ENCODE data around the gene LEF1. TPM values are rescaled to one million over a fixed set of nuclear protein-coding genes. Genes with fewer than 3 reads are reported as not detected.

Gene LEF1
- total RNA-seq, 1 donor from 2014 or later = 16.6 TPM

DNA sequence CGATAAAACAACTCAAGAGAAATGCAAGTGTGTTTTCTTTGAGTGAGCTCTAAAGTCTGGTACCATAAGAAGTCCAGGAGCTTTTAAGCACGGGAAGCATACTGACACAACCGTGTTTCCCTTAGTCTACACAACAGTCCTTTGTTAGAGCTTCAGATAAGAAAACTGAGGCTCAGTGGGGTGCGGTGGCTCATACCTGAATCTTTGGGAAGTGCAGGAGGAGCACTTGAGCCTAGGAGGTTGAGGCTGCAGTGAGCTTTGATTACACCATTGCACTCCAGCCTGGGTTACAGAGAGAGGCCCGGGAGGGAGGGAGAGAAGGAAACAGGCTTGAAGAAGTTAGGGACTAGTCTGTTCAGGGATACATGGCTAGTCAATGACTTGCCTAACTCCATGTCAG is 21.9 kb downstream of the LEF1 start:
- Histone ChIP-seq H3K4me3 (ENCODE audit: insufficient read depth, low read depth, low read length) (no peak overlapping the region), H3K27me3 (ENCODE audit: insufficient read depth, low read length) (no peaks in the 10 kb centered on the region), H3K4me2 (ENCODE audit: low read length) (no peak overlapping the region), H4K20me1 (ENCODE audit: insufficient read depth, low read length) (no peaks in the 10 kb centered on the region), H3K27ac (ENCODE audit: low read depth, low read length) (no peak overlapping the region), H3K9ac (ENCODE audit: low read length) (no peak overlapping the region), H3K9me3 (ENCODE audit: insufficient read depth, low read depth, low read length) (no peaks in the 10 kb centered on the region), H2AFZ (ENCODE audit: low read depth, low read length) (no peak overlapping the region), H3K36me3 (ENCODE audit: insufficient read depth, low read length) (no peaks in the 10 kb centered on the region), H3K4me1 (ENCODE audit: insufficient read depth, low read length) (no peaks in the 10 kb centered on the region), H3K79me2 (ENCODE audit: insufficient read depth, low read length) (no peaks in the 10 kb centered on the region)
- DNase-seq (ENCODE audit: low read depth) (no peak), FAIRE-seq (no peak)
- H3K4me1 Mint-ChIP-seq (ENCODE audit: low read depth, unreplicated experiment) = peaks cover 17% of the 10 kb centered on the region
- TF ChIP-seq, protein P1, sequence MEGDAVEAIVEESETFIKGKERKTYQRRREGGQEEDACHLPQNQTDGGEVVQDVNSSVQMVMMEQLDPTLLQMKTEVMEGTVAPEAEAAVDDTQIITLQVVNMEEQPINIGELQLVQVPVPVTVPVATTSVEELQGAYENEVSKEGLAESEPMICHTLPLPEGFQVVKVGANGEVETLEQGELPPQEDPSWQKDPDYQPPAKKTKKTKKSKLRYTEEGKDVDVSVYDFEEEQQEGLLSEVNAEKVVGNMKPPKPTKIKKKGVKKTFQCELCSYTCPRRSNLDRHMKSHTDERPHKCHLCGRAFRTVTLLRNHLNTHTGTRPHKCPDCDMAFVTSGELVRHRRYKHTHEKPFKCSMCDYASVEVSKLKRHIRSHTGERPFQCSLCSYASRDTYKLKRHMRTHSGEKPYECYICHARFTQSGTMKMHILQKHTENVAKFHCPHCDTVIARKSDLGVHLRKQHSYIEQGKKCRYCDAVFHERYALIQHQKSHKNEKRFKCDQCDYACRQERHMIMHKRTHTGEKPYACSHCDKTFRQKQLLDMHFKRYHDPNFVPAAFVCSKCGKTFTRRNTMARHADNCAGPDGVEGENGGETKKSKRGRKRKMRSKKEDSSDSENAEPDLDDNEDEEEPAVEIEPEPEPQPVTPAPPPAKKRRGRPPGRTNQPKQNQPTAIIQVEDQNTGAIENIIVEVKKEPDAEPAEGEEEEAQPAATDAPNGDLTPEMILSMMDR (IDR thresholded peaks at IDR 0.05; ENCODE audit: insufficient read depth, low read depth, low read length) = no peak
- TF ChIP-seq EZH2 (IDR thresholded peaks at IDR 0.05; ENCODE audit: insufficient read depth, low read length) = no peak
- no peaks in the 10 kb centered on the region for H3K27me3 Mint-ChIP-seq (ENCODE audit: low read depth, unreplicated experiment)
- peaks cover 1% of the 10 kb centered on the region for H3K36me3 Mint-ChIP-seq (ENCODE audit: low read depth, unreplicated experiment)
- H3K9me3 Mint-ChIP-seq (ENCODE audit: unreplicated experiment) = no peaks in the 10 kb centered on the region
- no peak overlapping the region for H3K27ac Mint-ChIP-seq (ENCODE audit: unreplicated experiment)
- H3K4me3 Mint-ChIP-seq (ENCODE audit: unreplicated experiment) = no peak overlapping the region

DNA sequence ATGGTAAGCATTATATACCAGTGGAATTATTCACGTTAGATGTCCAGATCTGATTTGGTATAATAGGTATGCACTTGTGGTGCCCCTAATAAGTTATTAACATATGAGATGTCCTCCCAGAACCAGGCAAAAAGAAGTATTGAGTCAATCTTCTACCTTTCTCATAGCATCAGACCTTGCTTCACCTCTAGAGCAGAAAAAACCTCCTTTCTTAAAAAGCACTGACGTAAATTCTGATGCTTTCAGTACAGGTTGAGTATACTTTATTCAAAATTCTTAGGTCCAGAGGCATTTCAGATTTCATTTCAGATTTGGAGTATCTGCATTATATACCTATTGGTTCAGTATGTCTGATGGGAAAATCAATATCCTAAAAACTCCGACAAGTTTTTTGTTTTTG is 22.4 kb downstream of the LEF1 start:
- Mint-ChIP-seq H3K36me3 (ENCODE audit: low read depth, unreplicated experiment) (no peaks in the 10 kb centered on the region), H3K4me3 (ENCODE audit: unreplicated experiment) (no peak overlapping the region), H3K27ac (ENCODE audit: unreplicated experiment) (no peak overlapping the region), H3K27me3 (ENCODE audit: low read depth, unreplicated experiment) (no peaks in the 10 kb centered on the region), H3K9me3 (ENCODE audit: unreplicated experiment) (no peaks in the 10 kb centered on the region), H3K4me1 (ENCODE audit: low read depth, unreplicated experiment) (peaks cover 17% of the 10 kb centered on the region)
- Histone ChIP-seq H4K20me1 (ENCODE audit: insufficient read depth, low read length) (no peaks in the 10 kb centered on the region), H3K36me3 (ENCODE audit: insufficient read depth, low read length) (no peaks in the 10 kb centered on the region), H3K4me1 (ENCODE audit: insufficient read depth, low read length) (no peaks in the 10 kb centered on the region), H3K27me3 (ENCODE audit: insufficient read depth, low read length) (no peaks in the 10 kb centered on the region), H3K9me3 (ENCODE audit: insufficient read depth, low read depth, low read length) (no peaks in the 10 kb centered on the region), H3K9ac (ENCODE audit: low read length) (no peak overlapping the region), H3K79me2 (ENCODE audit: insufficient read depth, low read length) (no peaks in the 10 kb centered on the region), H3K4me2 (ENCODE audit: low read length) (no peak overlapping the region), H3K27ac (ENCODE audit: low read depth, low read length) (no peak overlapping the region), H2AFZ (ENCODE audit: low read depth, low read length) (no peak overlapping the region), H3K4me3 (ENCODE audit: insufficient read depth, low read depth, low read length) (no peak overlapping the region)
- TF ChIP-seq, protein P1 (IDR thresholded peaks at IDR 0.05; ENCODE audit: insufficient read depth, low read depth, low read length) = no peak
- TF ChIP-seq EZH2 (IDR thresholded peaks at IDR 0.05; ENCODE audit: insufficient read depth, low read length) = no peak
- FAIRE-seq (no peak), DNase-seq (ENCODE audit: low read depth) (no peak)

DNA sequence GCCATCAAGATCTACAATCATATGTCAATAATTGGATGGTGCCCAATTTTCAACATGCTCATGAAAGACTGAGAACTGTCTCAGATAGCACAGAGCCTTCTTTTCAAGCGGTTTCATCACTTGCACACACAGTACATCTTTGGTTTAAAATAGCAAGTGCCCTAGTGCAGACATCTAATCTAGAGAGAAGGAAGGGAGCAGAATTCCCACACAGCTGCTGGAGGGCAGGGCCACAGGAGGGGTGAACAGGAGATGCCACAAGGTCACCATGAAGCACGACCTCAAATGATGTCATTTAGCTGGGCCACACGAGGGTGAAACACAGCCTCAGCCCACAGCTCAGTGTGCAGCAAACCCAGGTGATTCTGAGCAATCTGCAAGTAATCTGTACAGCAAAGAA is 24.3 kb downstream of the LEF1 start:
- Histone ChIP-seq H3K4me3 (ENCODE audit: insufficient read depth, low read depth, low read length) (no peak overlapping the region), H3K27me3 (ENCODE audit: insufficient read depth, low read length) (no peaks in the 10 kb centered on the region), H3K9me3 (ENCODE audit: insufficient read depth, low read depth, low read length) (no peaks in the 10 kb centered on the region), H3K4me1 (ENCODE audit: insufficient read depth, low read length) (no peaks in the 10 kb centered on the region), H3K9ac (ENCODE audit: low read length) (no peak overlapping the region), H3K27ac (ENCODE audit: low read depth, low read length) (no peak overlapping the region), H3K36me3 (ENCODE audit: insufficient read depth, low read length) (no peaks in the 10 kb centered on the region), H4K20me1 (ENCODE audit: insufficient read depth, low read length) (no peaks in the 10 kb centered on the region), H2AFZ (ENCODE audit: low read depth, low read length) (no peak overlapping the region), H3K4me2 (ENCODE audit: low read length) (no peak overlapping the region), H3K79me2 (ENCODE audit: insufficient read depth, low read length) (no peaks in the 10 kb centered on the region)
- DNase-seq (ENCODE audit: low read depth) (no peak), FAIRE-seq (no peak)
- H3K27me3 Mint-ChIP-seq (ENCODE audit: low read depth, unreplicated experiment) = no peaks in the 10 kb centered on the region
- TF ChIP-seq, protein P1 (IDR thresholded peaks at IDR 0.05; ENCODE audit: insufficient read depth, low read depth, low read length) = no peak
- TF ChIP-seq EZH2 (IDR thresholded peaks at IDR 0.05; ENCODE audit: insufficient read depth, low read length) = no peak
- no peak overlapping the region for H3K27ac Mint-ChIP-seq (ENCODE audit: unreplicated experiment)
- no peak overlapping the region for H3K4me3 Mint-ChIP-seq (ENCODE audit: unreplicated experiment)
- peaks cover 15% of the 10 kb centered on the region for H3K4me1 Mint-ChIP-seq (ENCODE audit: low read depth, unreplicated experiment)
- H3K9me3 Mint-ChIP-seq (ENCODE audit: unreplicated experiment) = no peaks in the 10 kb centered on the region
- peaks cover 2% of the 10 kb centered on the region for H3K36me3 Mint-ChIP-seq (ENCODE audit: low read depth, unreplicated experiment)
